SKM-1 (cell line): Measurements from ENCODE around the gene TSPOAP1.

Experiments
- DNase-seq: peaks from one replicate; lab custom pipeline; 2025; ENCODE audit not compliant: unreplicated experiment; lab: John Stamatoyannopoulos, UW

Gene TSPOAP1

GRCh38 chr17:58265271-58265670, 63.3 kb downstream of the TSPOAP1 start:
- DNase-seq: no peak

GRCh38 chr17:58264407-58265103, 64.0 kb downstream of the TSPOAP1 start:
- no peak for DNase-seq

- no peak for DNase-seq
Measured at GRCh38 chr17:58263773-58264172, 64.8 kb downstream of the TSPOAP1 start.

- DNase-seq: no peak
Measured at GRCh38 chr17:58262149-58262548, 66.4 kb downstream of the TSPOAP1 start.

- no peak for DNase-seq
Measured at GRCh38 chr17:58254803-58255202, 73.8 kb downstream of the TSPOAP1 start.

- DNase-seq: no peak
Measured at GRCh38 chr17:58253082-58253481, 75.5 kb downstream of the TSPOAP1 start.

GRCh38 chr17:58252141-58252540, 76.5 kb downstream of the TSPOAP1 start:
- no peak for DNase-seq
